H1 (cell line): Measurements from ENCODE around the gene PLPPR1. TPM values are rescaled to one million over a fixed set of nuclear protein-coding genes. Genes with fewer than 3 reads are reported as not detected.

Experiments used
- BACH1 ChIP-seq: IDR thresholded peaks from 2 replicates; pipeline ENCODE4 v1.6.1; 2012; ENCODE audit warnings: low read length, improper control_type of control experiment
- CBX5 ChIP-seq: fragments of 300-800, 300-1000 bp; sonication (generic); IDR thresholded peaks from 2 replicates; pipeline ENCODE4 v1.7.1; 2016; ENCODE audit warnings: antibody characterized with exemption, low read length, low read depth
- GTF2F1 ChIP-seq: IDR thresholded peaks from 2 replicates; pipeline ENCODE4 v1.6.1; 2012; ENCODE audit warnings: low read depth, low read length, improper control_type of control experiment, borderline replicate concordance
- HDAC2 ChIP-seq, 2 experiments: fragments of 300-600 bp in 1 of 2; sonication (generic) in 1 of 2; IDR thresholded peaks; 2 replicates each; pipeline ENCODE4 v1.6.1; 2011 to 2012; ENCODE audit warnings: low read depth in 2 of 2, low read length in 2 of 2, mild to moderate bottlenecking in 2 of 2, moderate library complexity in 2 of 2, borderline replicate concordance in 1 of 2, inconsistent platforms in 1 of 2
- HDAC6 ChIP-seq: IDR thresholded peaks from one replicate; pipeline ENCODE4 v1.7.1; 2012; ENCODE audit warnings: low read depth, mild to moderate bottlenecking, inconsistent platforms, low read length, moderate library complexity
- NANOG ChIP-seq: IDR thresholded peaks from 2 replicates; pipeline ENCODE4 v1.6.1; 2011; ENCODE audit warnings: low read length, low read depth, mild to moderate bottlenecking, inconsistent platforms; ENCODE audit not compliant: insufficient read depth, poor library complexity, severe bottlenecking
- RNF2 ChIP-seq: fragments of 200-900, 300-1000 bp; sonication (generic); IDR thresholded peaks from 2 replicates; pipeline ENCODE4 v1.7.1; 2016; ENCODE audit warnings: borderline replicate concordance, low read depth, mild to moderate bottlenecking, antibody characterized with exemption, low read length; ENCODE audit not compliant: poor library complexity, severe bottlenecking; ENCODE audit errors: missing control alignments
- ZNF274 ChIP-seq: IDR thresholded peaks from 2 replicates; pipeline ENCODE4 v1.7.0; 2012; ENCODE audit warnings: low read length, borderline replicate concordance; ENCODE audit errors: extremely low read depth
- polyA plus RNA-seq, 7 experiments: library from polyadenylated mRNA; depleted of rRNA in 3 of 7; stranded (reverse) in 5 of 7; unstranded in 2 of 7; fragments of >200 nt in 5 of 7; fragments of 200-250 nt in 2 of 7; gene quantifications; 1 replicate in 5 of 7; 2 replicates in 1 of 7; 4 replicates in 1 of 7; pipeline versions ENCODE4 v1.2.1 to v1.2.3, GENCODE V29; 2011 to 2013; ENCODE audit warnings: missing spikeins in 2 of 7, mixed read lengths in 2 of 7
- total RNA-seq: library from RNA; stranded (reverse); fragmentation: NEBNext Ultra II Directional; extraction: Animal tissue kit (Norgen Biotek cat#: 25700); gene quantifications from 2 replicates; pipeline ENCODE4 v1.2.1, GENCODE V29; 2021
- TF ChIP-seq, protein P1 (sequence below): fragments of 300-600 bp; sonication (generic); IDR thresholded peaks from 2 replicates; pipeline ENCODE4 v1.7.1; 2012; ENCODE audit warnings: low read length, moderate library complexity, mild to moderate bottlenecking, inconsistent platforms; ENCODE audit not compliant: insufficient replicate concordance

PLPPR1 gene
- total and polyA plus RNA-seq, 2 of the 8 experiments (the other 6 are each of a cell fraction or from before 2014, with no cell fraction given) = 1.4 to 1.8 TPM

DNA sequence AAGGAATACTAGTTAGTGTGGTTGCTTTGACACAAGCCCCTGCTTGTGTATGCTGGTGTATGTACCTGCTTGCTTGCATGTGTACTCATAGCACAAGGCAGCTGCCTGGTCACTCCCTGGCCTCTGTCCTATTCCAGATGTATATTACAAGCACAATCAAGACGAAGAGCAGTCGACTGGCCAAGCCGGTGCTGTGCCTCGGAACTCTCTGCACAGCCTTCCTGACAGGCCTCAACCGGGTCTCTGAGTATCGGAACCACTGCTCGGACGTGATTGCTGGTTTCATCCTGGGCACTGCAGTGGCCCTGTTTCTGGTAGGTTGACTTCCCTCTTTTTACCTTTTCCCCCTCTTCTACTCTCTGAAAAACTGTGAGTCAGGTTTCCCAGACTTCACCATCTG, 284.1 kb downstream of the PLPPR1 start (continued):
- TF ChIP-seq, protein P1, sequence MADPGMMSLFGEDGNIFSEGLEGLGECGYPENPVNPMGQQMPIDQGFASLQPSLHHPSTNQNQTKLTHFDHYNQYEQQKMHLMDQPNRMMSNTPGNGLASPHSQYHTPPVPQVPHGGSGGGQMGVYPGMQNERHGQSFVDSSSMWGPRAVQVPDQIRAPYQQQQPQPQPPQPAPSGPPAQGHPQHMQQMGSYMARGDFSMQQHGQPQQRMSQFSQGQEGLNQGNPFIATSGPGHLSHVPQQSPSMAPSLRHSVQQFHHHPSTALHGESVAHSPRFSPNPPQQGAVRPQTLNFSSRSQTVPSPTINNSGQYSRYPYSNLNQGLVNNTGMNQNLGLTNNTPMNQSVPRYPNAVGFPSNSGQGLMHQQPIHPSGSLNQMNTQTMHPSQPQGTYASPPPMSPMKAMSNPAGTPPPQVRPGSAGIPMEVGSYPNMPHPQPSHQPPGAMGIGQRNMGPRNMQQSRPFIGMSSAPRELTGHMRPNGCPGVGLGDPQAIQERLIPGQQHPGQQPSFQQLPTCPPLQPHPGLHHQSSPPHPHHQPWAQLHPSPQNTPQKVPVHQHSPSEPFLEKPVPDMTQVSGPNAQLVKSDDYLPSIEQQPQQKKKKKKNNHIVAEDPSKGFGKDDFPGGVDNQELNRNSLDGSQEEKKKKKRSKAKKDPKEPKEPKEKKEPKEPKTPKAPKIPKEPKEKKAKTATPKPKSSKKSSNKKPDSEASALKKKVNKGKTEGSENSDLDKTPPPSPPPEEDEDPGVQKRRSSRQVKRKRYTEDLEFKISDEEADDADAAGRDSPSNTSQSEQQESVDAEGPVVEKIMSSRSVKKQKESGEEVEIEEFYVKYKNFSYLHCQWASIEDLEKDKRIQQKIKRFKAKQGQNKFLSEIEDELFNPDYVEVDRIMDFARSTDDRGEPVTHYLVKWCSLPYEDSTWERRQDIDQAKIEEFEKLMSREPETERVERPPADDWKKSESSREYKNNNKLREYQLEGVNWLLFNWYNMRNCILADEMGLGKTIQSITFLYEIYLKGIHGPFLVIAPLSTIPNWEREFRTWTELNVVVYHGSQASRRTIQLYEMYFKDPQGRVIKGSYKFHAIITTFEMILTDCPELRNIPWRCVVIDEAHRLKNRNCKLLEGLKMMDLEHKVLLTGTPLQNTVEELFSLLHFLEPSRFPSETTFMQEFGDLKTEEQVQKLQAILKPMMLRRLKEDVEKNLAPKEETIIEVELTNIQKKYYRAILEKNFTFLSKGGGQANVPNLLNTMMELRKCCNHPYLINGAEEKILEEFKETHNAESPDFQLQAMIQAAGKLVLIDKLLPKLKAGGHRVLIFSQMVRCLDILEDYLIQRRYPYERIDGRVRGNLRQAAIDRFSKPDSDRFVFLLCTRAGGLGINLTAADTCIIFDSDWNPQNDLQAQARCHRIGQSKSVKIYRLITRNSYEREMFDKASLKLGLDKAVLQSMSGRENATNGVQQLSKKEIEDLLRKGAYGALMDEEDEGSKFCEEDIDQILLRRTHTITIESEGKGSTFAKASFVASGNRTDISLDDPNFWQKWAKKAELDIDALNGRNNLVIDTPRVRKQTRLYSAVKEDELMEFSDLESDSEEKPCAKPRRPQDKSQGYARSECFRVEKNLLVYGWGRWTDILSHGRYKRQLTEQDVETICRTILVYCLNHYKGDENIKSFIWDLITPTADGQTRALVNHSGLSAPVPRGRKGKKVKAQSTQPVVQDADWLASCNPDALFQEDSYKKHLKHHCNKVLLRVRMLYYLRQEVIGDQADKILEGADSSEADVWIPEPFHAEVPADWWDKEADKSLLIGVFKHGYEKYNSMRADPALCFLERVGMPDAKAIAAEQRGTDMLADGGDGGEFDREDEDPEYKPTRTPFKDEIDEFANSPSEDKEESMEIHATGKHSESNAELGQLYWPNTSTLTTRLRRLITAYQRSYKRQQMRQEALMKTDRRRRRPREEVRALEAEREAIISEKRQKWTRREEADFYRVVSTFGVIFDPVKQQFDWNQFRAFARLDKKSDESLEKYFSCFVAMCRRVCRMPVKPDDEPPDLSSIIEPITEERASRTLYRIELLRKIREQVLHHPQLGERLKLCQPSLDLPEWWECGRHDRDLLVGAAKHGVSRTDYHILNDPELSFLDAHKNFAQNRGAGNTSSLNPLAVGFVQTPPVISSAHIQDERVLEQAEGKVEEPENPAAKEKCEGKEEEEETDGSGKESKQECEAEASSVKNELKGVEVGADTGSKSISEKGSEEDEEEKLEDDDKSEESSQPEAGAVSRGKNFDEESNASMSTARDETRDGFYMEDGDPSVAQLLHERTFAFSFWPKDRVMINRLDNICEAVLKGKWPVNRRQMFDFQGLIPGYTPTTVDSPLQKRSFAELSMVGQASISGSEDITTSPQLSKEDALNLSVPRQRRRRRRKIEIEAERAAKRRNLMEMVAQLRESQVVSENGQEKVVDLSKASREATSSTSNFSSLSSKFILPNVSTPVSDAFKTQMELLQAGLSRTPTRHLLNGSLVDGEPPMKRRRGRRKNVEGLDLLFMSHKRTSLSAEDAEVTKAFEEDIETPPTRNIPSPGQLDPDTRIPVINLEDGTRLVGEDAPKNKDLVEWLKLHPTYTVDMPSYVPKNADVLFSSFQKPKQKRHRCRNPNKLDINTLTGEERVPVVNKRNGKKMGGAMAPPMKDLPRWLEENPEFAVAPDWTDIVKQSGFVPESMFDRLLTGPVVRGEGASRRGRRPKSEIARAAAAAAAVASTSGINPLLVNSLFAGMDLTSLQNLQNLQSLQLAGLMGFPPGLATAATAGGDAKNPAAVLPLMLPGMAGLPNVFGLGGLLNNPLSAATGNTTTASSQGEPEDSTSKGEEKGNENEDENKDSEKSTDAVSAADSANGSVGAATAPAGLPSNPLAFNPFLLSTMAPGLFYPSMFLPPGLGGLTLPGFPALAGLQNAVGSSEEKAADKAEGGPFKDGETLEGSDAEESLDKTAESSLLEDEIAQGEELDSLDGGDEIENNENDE = no peak
- TF ChIP-seq BACH1 (no peak), HDAC2 (IDR thresholded peaks at IDR 0.05; ENCODE audit: borderline replicate concordance in 1 of 2, low read depth in 2 of 2, low read length in 2 of 2) (no peak), CBX5 (no peak), ZNF274 (no peak), HDAC6 (no peak), NANOG (no peak), GTF2F1 (no peak), RNF2 (no peak)
- TF ChIP-seq, all 59 proteins: peak for 0
